H1 (cell line): ENCODE measurements around the gene SMIM38.

Experiments
- CEBPB ChIP-seq: IDR thresholded peaks from 2 replicates; pipeline ENCODE4 v1.6.1; 2012; ENCODE audit warnings: low read depth, low read length
- CTCF ChIP-seq, 3 experiments: IDR thresholded peaks; 1 replicate in 2 of 3; 2 replicates in 1 of 3; pipeline versions ENCODE4 v1.5.1 to v1.6.1; 2011; ENCODE audit warnings: low read length in 3 of 3, mild to moderate bottlenecking in 3 of 3, inconsistent platforms in 2 of 3, low read depth in 1 of 3, moderate library complexity in 1 of 3; ENCODE audit not compliant: insufficient read depth in 1 of 3; ENCODE audit errors: control extremely low read depth in 1 of 3
- MAX ChIP-seq: IDR thresholded peaks from 2 replicates; pipeline ENCODE4 v1.6.1; 2012; ENCODE audit warnings: inconsistent platforms
- POLR2A ChIP-seq, 2 experiments: IDR thresholded peaks; 1 replicate in 1 of 2; 2 replicates in 1 of 2; pipeline ENCODE4 v1.6.1; 2011; ENCODE audit warnings: low read depth in 2 of 2, low read length in 2 of 2, mild to moderate bottlenecking in 2 of 2; ENCODE audit errors: control extremely low read depth in 1 of 2
- POLR2AphosphoS5 ChIP-seq: IDR thresholded peaks from 2 replicates; pipeline ENCODE4 v1.6.1; 2011; ENCODE audit warnings: low read depth, low read length
- RBBP5 ChIP-seq: IDR thresholded peaks from 2 replicates; pipeline ENCODE4 v1.7.1; 2012; ENCODE audit warnings: low read depth, mild to moderate bottlenecking, inconsistent platforms, low read length, moderate library complexity, borderline replicate concordance
- SUZ12 ChIP-seq: fragments of 200-600 bp; sonication (generic); IDR thresholded peaks from 2 replicates; pipeline ENCODE4 v1.6.1; 2012; ENCODE audit warnings: mild to moderate bottlenecking, inconsistent platforms, low read length, moderate library complexity, mixed read lengths

GRCh38 chr11:69106031-69106811 is 49.5 kb upstream of the SMIM38 start:
- TF ChIP-seq POLR2AphosphoS5 (no peak), POLR2A (IDR thresholded peaks at IDR 0.05; ENCODE audit: control extremely low read depth in 1 of 2, low read depth in 2 of 2, low read length in 2 of 2) (no peak), RBBP5 (no peak), CTCF (IDR thresholded peaks at IDR 0.05; ENCODE audit: control extremely low read depth in 1 of 3, insufficient read depth in 1 of 3, low read depth in 1 of 3, low read length in 3 of 3) (no peak), CEBPB (no peak), MAX (no peak), SUZ12 (no peak)
